G401.6 (cell line): ENCODE data around the gene PCNX3.

Experiments used
- FAIRE-seq: peaks from 2 replicates; lab custom pipeline; 2012; peaks lifted over from hg19 to GRCh38; lab: Jason Lieb, UNC

The PCNX3 gene

DNA sequence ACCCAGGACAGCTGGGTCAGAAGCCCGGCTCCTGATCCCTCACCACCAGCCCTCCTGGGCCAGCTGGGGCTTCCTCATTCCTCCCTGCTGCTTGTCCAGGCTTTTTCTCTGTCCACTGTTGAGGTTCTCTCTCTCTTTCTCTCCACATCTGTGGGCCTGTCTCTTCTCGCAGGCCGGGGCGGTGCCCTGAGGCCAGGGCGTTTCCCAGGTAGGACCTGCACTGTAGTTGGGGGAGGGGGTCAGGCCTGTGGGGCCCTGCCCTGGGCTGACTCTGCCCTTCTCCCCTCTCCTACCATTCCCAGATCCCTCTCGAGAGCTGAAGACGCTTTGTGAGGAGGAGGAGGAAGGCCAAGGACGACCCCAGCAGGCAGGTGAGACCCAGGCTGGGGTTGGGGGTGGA lies 34.8 kb upstream of the PCNX3 start:
- no peak for FAIRE-seq

DNA sequence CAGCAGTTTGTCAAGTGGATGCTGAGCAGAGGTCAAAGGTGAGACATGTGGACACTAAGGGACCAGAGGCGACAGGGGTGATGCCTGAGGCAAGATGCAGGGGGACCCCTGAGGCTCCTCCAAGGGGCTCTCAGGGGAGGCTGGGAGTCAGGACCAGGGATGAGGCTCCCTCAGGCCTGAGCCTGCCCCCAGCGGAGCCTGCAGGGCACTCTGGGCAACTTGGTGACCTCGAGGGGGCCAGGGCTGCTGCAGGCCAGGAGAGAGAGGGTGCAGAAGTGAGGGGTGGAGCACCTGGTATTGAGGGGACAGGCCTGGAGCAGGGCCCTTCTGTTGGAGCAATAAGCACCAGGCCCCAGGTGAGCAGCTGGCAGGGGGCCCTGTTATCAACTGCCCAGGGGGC lies 33.6 kb upstream of the PCNX3 start:
- no peak for FAIRE-seq

DNA sequence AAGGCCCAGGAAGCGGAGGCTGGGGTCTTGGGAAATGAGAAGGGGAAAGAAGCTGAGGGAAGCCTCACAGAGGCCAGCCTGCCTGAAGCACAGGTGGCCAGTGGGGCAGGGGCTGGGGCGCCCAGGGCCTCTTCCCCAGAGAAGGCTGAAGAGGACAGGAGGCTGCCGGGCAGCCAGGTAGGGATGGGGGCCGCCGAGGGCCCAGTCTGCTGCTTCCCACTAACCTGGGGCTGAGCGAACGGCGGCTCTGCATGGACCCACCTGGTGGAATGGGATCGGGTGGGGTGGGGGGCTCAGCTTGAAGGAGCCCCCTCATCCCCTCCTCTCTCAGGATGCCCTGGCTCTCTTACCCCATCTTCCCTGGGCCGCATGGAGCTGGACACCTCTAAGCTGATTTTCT lies 32.0 kb upstream of the PCNX3 start:
- FAIRE-seq, result no peak

GRCh38 chr11:65584106-65584505 lies 31.5 kb upstream of the PCNX3 start:
- FAIRE-seq, result no peak

- FAIRE-seq, result no peak
These were observed 30.8 kb upstream of the PCNX3 start for GRCh38 chr11:65584723-65585171.

DNA sequence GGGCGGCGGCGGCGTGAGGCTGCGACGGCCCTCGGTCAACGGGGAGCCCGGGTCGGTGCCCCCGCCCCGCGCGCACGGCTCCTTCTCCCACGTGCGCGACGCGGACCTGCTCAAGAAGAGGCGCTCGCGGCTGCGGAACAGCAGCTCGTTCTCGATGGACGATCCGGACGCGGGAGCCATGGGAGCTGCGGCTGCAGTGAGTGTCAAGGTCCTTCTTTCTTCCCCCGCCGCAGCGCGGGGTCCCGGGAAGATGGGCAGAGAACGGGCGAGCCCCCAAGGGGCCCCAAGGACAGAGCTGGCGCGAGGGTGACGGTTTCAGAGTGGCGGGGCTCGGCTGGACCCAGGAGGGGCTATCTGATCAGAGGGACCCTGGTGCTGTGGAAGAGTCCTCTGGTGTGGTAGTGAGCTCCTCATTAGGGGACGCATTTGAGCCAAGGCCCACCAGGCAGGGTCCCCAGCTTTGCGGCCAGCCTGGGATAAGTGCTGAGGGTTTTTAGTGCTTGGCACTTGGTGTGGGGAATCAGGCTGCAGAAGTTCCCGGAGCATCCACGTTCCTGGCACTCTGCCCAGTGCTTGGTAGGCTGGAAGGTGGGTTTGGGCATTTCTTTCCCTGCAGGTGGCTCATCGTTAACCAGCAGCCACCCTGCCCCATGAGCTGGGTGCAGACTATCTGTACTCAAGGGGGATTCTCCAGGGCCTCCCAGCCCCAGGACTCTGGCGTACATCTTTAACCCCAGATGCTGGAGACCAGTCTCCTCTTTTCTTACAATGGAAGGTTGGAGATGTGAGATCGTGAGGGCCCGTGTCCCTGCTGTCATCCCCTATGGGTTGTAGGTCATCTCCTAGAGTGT lies 30.0 kb upstream of the PCNX3 start:
- no peak for FAIRE-seq

GRCh38 chr11:65586247-65586630 lies 29.3 kb upstream of the PCNX3 start:
- no peak for FAIRE-seq

GRCh38 chr11:65586676-65587075 lies 28.9 kb upstream of the PCNX3 start:
- FAIRE-seq, result peak; percentile 99

DNA sequence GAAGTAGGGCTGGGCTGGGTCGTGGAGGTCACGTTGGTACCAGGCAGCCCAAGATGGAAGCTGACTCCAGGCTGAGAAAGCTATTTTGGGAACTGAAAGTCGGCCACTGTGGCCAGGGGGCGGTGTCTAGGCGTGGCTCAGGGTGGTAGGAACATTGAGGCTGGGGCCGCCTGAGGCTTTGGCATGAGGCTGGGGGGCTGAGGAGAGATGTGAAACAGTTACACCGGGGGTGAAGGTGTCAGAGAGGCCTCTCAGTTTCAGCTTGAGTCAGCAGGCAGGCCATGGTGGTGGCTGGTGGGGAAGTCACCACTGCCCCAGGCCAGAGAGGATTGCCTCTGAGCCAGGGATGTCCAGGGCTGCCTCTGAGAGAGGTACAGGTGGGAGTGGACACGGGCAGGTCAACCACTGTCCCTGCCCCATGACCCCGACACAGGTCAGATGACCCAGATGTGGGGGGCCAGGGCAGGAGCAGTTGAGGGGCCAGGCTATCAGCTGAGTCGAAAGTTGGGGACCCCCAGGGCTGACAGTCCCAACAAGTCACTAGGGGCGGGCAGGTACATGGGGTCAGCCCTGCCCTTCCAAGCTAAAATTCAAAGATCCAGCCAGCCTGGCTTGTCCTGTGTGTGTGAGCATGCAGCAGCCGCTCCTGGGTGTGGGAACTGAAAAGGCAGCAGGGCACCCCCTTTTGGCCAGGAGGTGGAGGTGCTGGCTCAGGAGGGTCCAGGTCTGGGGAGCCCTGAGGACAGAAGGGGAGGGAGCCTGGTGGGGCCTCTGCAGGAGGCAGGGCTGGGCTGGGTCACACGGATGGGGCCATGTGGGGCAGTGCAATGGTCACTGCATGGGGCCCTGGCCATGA lies 27.1 kb upstream of the PCNX3 start:
- FAIRE-seq, result peak; percentile 69

DNA sequence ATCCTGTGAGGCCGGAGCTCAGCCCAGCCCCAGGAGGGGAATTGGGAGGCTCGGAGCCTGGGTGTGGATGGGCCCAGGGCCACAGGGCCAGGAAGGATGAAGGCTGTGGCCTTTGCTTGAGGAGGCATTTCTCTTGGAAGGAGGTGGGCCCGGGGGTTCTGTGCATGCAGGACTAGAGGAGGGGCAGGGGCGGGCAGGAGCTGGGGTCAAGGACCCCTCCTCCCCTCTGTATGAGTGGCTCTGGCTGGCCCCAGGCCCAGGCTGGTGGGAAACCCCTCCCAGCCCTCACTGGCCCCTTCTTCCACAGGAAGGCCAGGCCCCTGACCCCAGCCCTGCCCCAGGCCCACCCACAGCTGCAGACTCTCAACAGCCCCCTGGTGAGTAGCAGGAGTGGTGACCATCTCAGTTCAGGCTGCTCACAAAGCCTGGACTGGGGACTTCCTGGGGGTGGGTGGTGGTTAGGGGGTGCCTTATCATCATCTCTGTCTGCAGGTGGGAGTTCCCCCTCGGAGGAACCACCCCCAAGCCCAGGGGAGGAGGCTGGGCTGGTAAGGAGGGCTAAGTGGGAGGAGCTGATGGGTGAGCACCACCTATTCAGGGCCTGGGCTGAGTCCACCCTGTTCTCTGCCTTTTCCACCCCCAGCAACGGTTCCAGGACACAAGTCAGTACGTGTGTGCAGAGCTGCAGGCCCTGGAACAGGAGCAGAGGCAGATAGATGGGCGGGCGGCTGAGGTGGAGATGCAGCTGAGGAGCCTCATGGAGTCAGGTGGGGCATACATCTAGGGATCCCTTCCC lies 25.9 kb upstream of the PCNX3 start:
- FAIRE-seq, result no peak

DNA sequence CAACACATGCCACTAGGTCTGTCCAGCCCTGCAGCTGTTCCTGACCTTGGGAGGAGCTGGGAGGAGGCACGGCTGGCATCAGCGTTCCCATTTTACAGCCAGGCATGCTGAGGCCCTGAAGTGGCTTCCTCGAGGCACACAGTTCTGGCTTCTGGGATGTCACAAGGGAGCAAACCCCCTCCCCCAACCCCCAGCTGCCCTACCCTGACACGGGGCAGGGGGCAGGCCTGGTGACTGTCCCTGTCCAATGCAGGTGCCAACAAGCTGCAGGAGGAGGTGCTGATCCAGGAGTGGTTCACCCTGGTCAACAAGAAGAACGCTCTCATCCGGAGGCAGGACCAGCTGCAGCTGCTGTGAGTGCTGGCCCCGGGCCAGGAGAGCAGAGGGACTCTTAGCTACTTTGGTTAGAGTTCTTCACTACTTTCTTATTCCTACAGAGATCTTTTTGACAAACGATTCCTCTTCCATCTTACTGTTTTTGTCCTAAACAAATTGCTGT lies 25.3 kb upstream of the PCNX3 start:
- no peak for FAIRE-seq

DNA sequence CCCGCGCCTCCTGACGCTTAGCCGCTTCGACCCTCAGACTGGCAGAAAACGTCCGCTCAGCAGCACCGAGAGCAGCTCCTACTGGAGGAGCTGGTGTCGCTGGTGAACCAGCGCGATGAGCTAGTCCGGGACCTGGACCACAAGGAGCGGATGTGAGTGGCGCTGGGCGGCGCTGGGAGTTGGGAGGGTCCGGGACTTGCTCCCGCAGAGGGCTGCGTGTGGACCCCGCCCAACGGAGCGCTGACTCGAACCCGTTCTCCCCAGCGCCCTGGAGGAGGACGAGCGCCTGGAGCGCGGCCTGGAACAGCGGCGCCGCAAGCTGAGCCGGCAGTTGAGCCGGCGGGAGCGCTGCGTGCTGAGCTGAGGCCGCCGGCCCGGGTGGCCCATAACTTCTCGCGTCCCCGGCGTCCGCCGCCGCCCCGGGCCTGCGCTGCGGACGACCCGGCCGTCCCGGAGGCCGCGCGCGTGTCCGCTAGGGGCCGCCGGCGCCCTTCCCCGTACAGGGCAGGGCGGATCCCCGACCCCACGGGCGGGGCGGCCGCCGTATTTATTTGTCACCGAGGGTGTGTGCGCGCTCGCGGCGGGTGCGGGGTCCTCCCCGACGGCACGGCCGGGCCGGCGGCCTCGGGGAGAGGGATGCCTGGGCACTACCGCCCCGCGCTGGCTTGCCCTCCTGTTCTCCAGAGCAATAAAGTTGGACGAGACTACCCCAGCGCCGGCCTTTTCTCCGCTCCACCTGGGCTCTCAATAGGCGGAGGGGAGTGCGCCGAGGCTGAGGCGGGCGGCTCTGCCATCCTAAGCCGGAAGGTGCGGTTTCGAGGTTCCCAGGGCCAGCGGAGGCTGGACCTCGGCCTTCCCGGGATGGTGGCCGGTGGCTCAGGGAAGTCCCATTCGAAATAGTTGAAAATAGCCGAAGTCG lies 23.4 kb upstream of the PCNX3 start:
- FAIRE-seq, result no peak

DNA sequence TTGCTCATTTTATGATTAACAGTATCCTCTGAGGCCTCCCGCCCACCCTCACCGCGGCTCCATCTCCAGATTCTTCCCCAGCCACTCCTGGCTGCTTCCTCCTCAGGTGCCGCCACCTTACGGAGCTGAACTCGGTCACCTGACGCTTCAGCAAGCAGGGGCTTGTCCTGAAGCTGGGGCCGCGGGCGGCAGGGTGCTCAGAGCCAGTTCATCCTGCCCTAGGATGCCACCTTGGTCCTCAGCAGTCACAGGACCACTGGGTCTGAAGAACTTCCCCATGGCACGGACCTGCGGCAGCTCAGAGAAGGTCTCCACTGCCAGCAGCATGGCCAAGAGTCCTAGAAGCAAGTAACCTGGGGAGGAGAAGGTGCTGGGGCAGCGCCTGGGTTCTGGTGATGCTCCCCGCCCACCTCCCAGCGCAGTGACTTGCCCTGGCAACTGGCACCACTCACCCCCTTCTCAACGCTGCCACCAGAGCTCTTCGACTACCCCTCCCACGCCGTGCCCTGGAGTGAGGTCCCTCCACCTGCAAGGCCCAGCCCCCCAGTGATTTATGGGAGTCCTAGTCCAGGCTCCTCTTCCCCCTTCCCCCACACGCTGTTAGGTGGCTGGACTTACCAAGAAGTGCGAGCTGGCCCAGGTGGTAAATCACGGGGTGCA lies 22.6 kb upstream of the PCNX3 start:
- FAIRE-seq, result no peak

DNA sequence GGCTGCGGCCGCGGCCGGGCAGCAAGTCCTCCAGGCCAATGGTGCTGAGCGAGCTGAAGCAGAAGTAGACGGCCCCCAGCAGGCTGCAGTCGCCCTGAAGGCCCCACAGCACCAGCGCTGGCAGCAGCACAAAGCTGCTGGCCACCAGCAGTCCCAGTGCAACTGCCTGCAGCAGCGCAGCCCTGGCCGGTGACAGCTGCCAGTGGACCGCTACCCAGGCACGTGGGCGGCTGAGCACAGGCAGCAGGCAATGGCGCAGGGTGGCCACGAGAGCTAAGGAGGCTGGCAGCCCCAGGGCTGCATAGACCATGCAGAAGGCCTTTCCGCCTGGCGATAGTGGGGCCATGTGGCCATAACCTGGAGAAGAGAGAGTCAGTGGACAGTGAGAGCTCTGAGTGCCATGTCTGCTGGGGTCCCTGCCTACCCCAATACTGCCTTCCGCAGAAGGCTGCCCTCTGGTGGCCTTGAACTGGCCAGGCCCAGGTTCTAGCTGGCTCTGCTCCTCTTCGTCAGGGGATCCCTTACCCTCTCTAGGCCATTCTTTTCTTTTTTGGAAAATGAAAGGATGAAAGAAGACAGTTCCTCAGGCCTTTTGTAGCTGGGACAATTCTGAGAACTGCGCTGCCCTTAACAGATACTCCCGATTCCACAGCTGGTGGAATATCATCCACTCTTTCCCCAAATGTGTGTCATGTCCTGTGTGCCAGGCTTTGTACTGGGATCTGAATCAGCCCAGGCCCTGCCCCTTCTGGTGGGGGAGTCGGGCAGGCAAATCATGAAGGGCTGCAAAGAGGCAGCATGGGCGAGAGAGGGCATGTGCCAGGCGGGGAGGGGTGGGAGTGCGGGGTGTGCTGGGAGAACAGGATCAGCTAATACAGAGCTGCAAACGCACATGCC lies 21.8 kb upstream of the PCNX3 start:
- FAIRE-seq, result no peak

DNA sequence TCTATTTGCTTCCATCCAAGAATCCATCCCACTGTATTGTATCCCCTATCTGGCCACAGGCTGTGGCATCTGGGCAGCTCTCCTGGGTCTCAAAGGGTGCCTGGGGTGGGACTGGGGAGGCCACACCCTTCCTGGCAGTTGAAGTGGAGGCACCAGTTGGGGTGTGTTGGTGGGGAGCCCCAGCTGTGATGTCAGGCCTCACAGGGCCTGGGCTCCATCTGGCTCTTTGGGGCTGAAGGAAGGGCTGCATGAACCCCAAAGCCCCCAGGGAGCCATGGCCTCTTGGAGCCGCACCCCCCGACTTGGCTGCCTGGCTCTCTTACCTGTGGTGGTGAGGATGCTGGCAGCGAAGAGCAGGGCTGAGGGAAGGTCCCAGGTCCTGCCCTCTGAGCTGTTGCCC lies 20.4 kb upstream of the PCNX3 start:
- FAIRE-seq, result no peak

GRCh38 chr11:65595543-65596281 lies 19.9 kb upstream of the PCNX3 start, which contains the start of gene KCNK7:
KCNK7 (minus strand) TSS chr11:65595800; CDS start chr11:65595772, 28 bp downstream.
- FAIRE-seq, result no peak

- FAIRE-seq, result no peak
These were observed 19.1 kb upstream of the PCNX3 start for GRCh38 chr11:65596520-65596919.

DNA sequence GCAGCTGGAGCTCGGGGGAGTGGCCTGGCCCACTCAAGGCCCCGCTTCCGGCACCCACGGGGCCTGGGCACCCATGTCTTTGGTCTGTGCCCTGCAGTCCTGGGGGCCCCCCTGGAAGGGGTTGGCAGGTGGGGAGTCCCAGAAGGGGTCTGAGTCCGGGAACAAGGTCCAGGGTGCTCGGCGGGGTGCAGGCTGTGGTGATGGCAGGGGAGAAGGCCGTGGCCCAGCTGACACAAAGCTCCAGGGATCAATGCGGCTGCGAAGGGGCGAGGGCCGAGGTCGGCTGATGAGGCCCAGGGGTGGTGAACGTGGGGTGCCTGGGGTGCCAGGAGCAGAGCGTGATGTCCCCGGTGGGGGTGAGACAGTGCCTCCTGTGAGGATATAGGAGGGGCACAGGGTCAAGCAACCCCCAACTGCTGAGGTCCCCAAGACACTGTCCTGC lies 17.3 kb upstream of the PCNX3 start:
- no peak for FAIRE-seq
